Endothelial cell (in vitro differentiated cells): ENCODE data around the gene MGST2. TPM values are rescaled to one million over a fixed set of nuclear protein-coding genes. Genes with fewer than 3 reads are reported as not detected.

Experiments used
- DNase-seq: peaks from one replicate; pipeline ENCODE4 v3.0.0; 2021; ENCODE audit warnings: low spot score
- H3K27ac Mint-ChIP-seq: one replicate; pipeline ENCODE4 v1.8.0; 2021; ENCODE audit warnings: mixed read lengths, inconsistent platforms; ENCODE audit not compliant: unreplicated experiment
- H3K27me3 Mint-ChIP-seq: one replicate; pipeline ENCODE4 v1.8.0; 2021; ENCODE audit warnings: mild to moderate bottlenecking, moderate library complexity, mixed read lengths, inconsistent platforms; ENCODE audit not compliant: unreplicated experiment
- H3K36me3 Mint-ChIP-seq: one replicate; pipeline ENCODE4 v1.8.0; 2021; ENCODE audit warnings: mild to moderate bottlenecking, low read depth, mixed read lengths, inconsistent platforms; ENCODE audit not compliant: unreplicated experiment
- H3K4me1 Mint-ChIP-seq: one replicate; pipeline ENCODE4 v1.8.0; 2021; ENCODE audit warnings: mild to moderate bottlenecking, mixed read lengths, inconsistent platforms; ENCODE audit not compliant: unreplicated experiment
- H3K4me3 Mint-ChIP-seq: one replicate; pipeline ENCODE4 v1.8.0; 2021; ENCODE audit warnings: mild to moderate bottlenecking, mixed read lengths, inconsistent platforms; ENCODE audit not compliant: unreplicated experiment
- H3K9me3 Mint-ChIP-seq: one replicate; pipeline ENCODE4 v1.8.0; 2021; ENCODE audit warnings: mixed read lengths, inconsistent platforms; ENCODE audit not compliant: unreplicated experiment
- CTCF ChIP-seq: fragments of 200-600 bp; sonication (generic); IDR thresholded peaks from one replicate; pipeline ENCODE4 v1.5.0; 2021; ENCODE audit warnings: antibody characterized with exemption; ENCODE audit not compliant: unreplicated experiment
- total RNA-seq: library from RNA; stranded (reverse); fragmentation: NEBNext Ultra II Directional; extraction: Animal tissue kit (Norgen Biotek cat#: 25700); gene quantifications from one replicate; pipeline ENCODE4 v1.2.1, GENCODE V29; 2021; ENCODE audit not compliant: unreplicated experiment

MGST2 gene
- total RNA-seq, 1 donor from 2014 or later = 98.3 TPM

- H3K27me3 Mint-ChIP-seq = peaks cover 9% of the 10 kb centered on the region
- no peak for TF ChIP-seq CTCF
- no peak overlapping the region for H3K4me3 Mint-ChIP-seq
- no peak for DNase-seq
- H3K9me3 Mint-ChIP-seq = no peaks in the 10 kb centered on the region
- peaks cover 3% of the 10 kb centered on the region for H3K36me3 Mint-ChIP-seq
- peaks cover 50% of the 10 kb centered on the region for H3K4me1 Mint-ChIP-seq
- no peak overlapping the region for H3K27ac Mint-ChIP-seq
These were observed 71.0 kb downstream of the MGST2 start for GRCh38 chr4:139736661-139737060.

- no peak for TF ChIP-seq CTCF
- peaks cover 6% of the 10 kb centered on the region for H3K27me3 Mint-ChIP-seq
These were observed 73.4 kb downstream of the MGST2 start for GRCh38 chr4:139738846-139739613.

GRCh38 chr4:139740121-139740520, 74.5 kb downstream of the MGST2 start:
- no peaks in the 10 kb centered on the region for H3K36me3 Mint-ChIP-seq
- no peak for TF ChIP-seq CTCF
- H3K9me3 Mint-ChIP-seq = no peaks in the 10 kb centered on the region
- no peak for DNase-seq
- no peak overlapping the region for H3K27ac Mint-ChIP-seq
- H3K4me3 Mint-ChIP-seq = no peak overlapping the region
- no peaks in the 10 kb centered on the region for H3K27me3 Mint-ChIP-seq
- H3K4me1 Mint-ChIP-seq = peaks cover 52% of the 10 kb centered on the region

More at GRCh38 chr4:139738846-139739613, 73.4 kb downstream of the MGST2 start:
- Mint-ChIP-seq H3K36me3 (peaks cover 3% of the 10 kb centered on the region), H3K27ac (peak overlapping the region; percentile 57), H3K9me3 (no peaks in the 10 kb centered on the region), H3K4me1 (peaks cover 50% of the 10 kb centered on the region), H3K4me3 (no peak overlapping the region)
- DNase-seq = no peak

GRCh38 chr4:139740531-139741041, 75.0 kb downstream of the MGST2 start:
- no peak for TF ChIP-seq CTCF
- H3K4me3 Mint-ChIP-seq = no peak overlapping the region
- H3K4me1 Mint-ChIP-seq = peaks cover 56% of the 10 kb centered on the region
- H3K27ac Mint-ChIP-seq = no peak overlapping the region
- H3K27me3 Mint-ChIP-seq = no peaks in the 10 kb centered on the region
- H3K9me3 Mint-ChIP-seq = no peaks in the 10 kb centered on the region
- H3K36me3 Mint-ChIP-seq = no peaks in the 10 kb centered on the region
- DNase-seq = no peak

- Mint-ChIP-seq H3K36me3 (no peaks in the 10 kb centered on the region), H3K4me1 (peaks cover 61% of the 10 kb centered on the region), H3K27me3 (peaks cover 2% of the 10 kb centered on the region), H3K9me3 (no peaks in the 10 kb centered on the region), H3K27ac (no peak overlapping the region), H3K4me3 (no peak overlapping the region)
- TF ChIP-seq CTCF = no peak
- no peak for DNase-seq
These were observed 77.4 kb downstream of the MGST2 start for GRCh38 chr4:139743027-139743426.
